SK-N-SH (cell line): ENCODE results near the gene BEGAIN.

Experiments used
- MXI1 ChIP-seq: IDR thresholded peaks from 2 replicates; pipeline ENCODE4 v1.6.1; 2012; ENCODE audit warnings: mild to moderate bottlenecking, low read depth, low read length, improper control_type of control experiment
- POLR2AphosphoS5 ChIP-seq: IDR thresholded peaks from 2 replicates; pipeline ENCODE4 v1.6.1; 2012; ENCODE audit warnings: low read depth, low read length
- TF ChIP-seq, protein P1 (sequence below): fragments of 200-600 bp; sonication (generic); IDR thresholded peaks from 2 replicates; pipeline ENCODE4 v1.6.1; 2017; ENCODE audit warnings: antibody characterized with exemption, mild to moderate bottlenecking, moderate library complexity

DNA sequence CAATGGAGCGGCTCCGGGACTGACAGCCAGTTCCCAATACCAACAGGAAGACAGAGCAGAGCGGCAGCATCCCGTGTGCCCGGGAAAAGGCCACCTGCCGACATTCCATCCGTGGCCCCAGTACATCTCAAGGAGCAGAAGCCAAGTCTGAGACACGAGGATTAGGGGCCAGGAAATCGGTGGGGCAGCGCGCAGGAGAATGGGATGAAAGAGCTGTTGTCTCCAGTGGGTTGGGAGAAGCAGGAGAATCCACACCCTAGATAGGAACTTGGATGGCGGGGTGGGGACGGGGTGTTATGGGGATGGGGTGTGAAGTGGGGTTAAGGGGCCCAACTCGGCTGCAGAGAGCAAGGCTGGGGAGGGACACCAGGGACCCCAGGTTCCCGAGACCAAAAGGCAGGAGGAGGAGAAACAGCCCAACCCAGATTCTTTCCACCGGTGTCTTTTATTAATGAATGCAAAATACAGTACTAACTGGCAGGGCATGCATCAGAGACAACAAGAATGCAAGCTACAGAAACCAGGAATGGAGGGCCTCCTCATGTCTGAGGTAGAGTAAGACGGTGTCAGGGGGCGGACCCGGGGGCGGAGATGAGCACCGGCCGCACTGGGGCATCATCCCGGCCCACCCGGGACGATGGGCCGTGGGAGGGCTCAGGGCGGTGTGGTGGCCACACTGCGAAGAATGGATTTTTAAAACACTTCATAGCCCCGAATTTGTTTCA lies 50.3 kb downstream of the BEGAIN start:
- TF ChIP-seq POLR2AphosphoS5: no peak
- TF ChIP-seq MXI1: no peak
- TF ChIP-seq, protein P1, sequence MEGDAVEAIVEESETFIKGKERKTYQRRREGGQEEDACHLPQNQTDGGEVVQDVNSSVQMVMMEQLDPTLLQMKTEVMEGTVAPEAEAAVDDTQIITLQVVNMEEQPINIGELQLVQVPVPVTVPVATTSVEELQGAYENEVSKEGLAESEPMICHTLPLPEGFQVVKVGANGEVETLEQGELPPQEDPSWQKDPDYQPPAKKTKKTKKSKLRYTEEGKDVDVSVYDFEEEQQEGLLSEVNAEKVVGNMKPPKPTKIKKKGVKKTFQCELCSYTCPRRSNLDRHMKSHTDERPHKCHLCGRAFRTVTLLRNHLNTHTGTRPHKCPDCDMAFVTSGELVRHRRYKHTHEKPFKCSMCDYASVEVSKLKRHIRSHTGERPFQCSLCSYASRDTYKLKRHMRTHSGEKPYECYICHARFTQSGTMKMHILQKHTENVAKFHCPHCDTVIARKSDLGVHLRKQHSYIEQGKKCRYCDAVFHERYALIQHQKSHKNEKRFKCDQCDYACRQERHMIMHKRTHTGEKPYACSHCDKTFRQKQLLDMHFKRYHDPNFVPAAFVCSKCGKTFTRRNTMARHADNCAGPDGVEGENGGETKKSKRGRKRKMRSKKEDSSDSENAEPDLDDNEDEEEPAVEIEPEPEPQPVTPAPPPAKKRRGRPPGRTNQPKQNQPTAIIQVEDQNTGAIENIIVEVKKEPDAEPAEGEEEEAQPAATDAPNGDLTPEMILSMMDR: no peak
